Uterus (tissue), 2 donors: ENCODE data around the gene FOXK1.

Source experiments
- POLR2A ChIP-seq, 2 donors: fragments of 450-650 bp; IDR thresholded peaks; one replicate each; pipeline ENCODE4 v1.6.1; 2016; ENCODE audit warnings: antibody characterized with exemption in 2 of 2, mild to moderate bottlenecking in 1 of 2, moderate library complexity in 1 of 2
- TF ChIP-seq, protein P1 (sequence below), 4 experiments: fragments of 200-600 bp in 2 of 4; fragments of 450-650 bp in 2 of 4; sonication (generic) in 2 of 4; IDR thresholded peaks; one replicate each; pipeline ENCODE4 v1.5.1; 2016 to 2019; ENCODE audit warnings: antibody characterized with exemption in 4 of 4, mild to moderate bottlenecking in 2 of 4, moderate library complexity in 1 of 4

DNA sequence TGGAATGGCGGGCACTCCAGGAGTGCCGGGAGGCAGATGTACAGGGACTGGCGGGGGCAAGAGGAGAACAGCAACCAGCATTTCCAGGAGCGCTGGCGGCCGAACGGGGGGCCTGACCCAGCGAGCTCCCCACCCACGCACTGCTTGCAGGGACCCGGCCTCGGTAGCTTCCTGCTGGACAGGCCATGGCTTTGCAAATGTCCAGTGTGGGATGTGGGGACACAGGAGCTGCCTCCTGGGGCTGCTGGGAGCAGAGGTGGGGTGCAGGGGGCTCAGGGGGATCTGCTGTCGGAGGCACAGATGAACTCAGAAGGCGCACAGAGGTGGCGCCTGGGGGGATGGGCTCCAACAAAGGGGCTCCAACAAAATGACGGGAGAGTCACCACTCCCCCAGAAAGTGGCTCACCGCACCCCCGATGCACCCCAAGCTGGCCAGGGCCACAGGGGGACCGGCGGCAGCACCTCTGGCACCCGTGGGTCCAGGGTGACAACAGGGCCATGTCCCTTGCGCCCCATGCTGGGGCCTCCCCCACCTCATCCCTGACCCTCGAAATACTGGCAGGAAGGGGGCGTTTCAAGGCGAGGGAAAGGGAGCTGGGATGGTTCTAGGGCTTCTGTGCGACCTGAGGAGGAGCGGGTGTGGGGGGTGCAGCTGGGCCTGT, 134.5 kb downstream of the FOXK1 start:
- TF ChIP-seq, protein P1, sequence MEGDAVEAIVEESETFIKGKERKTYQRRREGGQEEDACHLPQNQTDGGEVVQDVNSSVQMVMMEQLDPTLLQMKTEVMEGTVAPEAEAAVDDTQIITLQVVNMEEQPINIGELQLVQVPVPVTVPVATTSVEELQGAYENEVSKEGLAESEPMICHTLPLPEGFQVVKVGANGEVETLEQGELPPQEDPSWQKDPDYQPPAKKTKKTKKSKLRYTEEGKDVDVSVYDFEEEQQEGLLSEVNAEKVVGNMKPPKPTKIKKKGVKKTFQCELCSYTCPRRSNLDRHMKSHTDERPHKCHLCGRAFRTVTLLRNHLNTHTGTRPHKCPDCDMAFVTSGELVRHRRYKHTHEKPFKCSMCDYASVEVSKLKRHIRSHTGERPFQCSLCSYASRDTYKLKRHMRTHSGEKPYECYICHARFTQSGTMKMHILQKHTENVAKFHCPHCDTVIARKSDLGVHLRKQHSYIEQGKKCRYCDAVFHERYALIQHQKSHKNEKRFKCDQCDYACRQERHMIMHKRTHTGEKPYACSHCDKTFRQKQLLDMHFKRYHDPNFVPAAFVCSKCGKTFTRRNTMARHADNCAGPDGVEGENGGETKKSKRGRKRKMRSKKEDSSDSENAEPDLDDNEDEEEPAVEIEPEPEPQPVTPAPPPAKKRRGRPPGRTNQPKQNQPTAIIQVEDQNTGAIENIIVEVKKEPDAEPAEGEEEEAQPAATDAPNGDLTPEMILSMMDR (IDR thresholded peaks at IDR 0.05) = no peak
- no peak for TF ChIP-seq POLR2A (IDR thresholded peaks at IDR 0.05)
